Placental epithelial cell (primary cell): ENCODE results near the gene GDPD5. TPM values are rescaled to one million over a fixed set of nuclear protein-coding genes. Genes with fewer than 3 reads are reported as not detected.

Experiments
- small RNA-seq: library from RNA; depleted of rRNA; stranded (forward); fragments of <200 nt; gene quantifications from one replicate; pipeline ENCODE3, GENCODE V24; 2012
- total RNA-seq: library from RNA; depleted of rRNA; stranded (reverse); fragments of >200 nt; gene quantifications from 2 replicates; pipeline ENCODE4 v1.2.3, GENCODE V29; 2012

The GDPD5 gene, protein sequence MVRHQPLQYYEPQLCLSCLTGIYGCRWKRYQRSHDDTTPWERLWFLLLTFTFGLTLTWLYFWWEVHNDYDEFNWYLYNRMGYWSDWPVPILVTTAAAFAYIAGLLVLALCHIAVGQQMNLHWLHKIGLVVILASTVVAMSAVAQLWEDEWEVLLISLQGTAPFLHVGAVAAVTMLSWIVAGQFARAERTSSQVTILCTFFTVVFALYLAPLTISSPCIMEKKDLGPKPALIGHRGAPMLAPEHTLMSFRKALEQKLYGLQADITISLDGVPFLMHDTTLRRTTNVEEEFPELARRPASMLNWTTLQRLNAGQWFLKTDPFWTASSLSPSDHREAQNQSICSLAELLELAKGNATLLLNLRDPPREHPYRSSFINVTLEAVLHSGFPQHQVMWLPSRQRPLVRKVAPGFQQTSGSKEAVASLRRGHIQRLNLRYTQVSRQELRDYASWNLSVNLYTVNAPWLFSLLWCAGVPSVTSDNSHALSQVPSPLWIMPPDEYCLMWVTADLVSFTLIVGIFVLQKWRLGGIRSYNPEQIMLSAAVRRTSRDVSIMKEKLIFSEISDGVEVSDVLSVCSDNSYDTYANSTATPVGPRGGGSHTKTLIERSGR
- total RNA-seq, result 2.4 and 5.0 TPM in 2 replicates

DNA sequence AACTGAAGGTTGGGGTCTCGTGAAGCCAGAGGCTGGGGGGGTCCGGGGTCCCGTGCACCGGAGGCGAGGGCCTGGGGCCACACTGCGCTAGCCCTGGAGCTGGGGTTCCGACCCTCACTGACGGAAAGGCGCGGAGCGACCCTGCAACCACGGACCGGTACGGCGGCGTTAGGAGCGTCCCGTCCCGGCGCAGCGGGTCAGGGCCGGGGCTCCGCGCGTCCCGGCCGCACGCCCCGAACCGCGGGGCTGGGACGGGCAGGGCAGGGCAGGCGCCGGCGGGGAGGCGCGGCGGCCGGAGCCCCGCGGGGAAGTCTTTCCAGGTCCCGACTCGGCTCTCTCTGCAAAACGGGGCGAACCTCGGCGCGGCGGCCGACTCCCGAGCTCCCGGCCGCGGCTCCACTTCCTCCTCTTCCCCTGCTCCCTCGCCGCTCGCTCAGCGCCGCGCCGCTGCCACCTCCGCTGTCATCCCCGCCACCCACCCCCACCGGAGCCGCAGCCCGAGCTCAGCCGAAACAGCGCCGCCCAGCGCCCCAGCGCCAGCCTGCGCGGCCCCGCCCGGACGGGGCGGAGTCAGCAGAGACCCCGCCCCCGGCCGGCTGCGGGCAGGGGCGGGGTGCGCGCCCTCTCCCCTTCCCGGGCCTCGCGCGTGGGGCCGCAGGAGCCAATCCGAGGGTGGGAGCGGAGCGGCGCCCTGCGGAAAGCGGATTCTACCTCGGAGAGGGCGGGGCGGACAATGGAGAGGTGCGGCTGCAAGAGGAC is at the start of gene GDPD5:
GDPD5 (minus strand) TSS at position 509 of the 759 bp plus-strand sequence. CDS start 48,206 bp downstream, outside the sequence.

DNA sequence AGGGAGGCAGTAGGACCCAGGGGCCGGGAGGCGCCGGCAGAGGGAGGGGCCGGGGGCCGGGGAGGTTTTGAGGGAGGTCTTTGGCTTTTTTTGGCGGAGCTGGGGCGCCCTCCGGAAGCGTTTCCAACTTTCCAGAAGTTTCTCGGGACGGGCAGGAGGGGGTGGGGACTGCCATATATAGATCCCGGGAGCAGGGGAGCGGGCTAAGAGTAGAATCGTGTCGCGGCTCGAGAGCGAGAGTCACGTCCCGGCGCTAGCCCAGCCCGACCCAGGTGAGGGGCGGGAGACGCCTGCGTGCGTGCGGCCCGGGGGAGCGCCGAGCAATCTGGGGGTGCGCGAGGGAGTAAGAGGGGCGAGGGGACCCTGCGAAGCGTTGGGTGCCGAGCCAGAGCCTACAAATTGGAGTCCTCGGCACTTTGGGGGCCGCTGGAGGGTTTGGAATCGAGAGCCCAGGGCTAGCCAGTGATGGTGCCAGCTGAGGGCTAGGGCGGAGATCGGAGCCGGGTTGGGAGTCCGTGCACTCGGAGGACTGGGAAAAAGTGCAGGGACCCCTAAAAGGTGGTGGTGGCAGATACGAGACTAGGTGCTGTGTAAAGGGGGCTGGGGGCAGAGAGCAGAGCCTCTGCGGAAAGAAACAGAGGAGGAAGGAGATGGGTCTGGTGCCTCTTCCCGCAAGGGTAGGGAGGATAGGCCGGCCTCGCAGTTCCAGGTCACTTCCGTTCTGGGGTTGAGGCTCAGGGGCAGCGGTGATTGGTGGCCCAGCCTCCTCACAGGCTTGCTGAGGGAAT is 36.5 kb upstream of the GDPD5 start, which contains the start of gene SERPINH1:
SERPINH1 (plus strand) TSS at position 206 of the 788 bp plus-strand sequence. CDS start 4,097 bp downstream, outside the sequence.

DNA sequence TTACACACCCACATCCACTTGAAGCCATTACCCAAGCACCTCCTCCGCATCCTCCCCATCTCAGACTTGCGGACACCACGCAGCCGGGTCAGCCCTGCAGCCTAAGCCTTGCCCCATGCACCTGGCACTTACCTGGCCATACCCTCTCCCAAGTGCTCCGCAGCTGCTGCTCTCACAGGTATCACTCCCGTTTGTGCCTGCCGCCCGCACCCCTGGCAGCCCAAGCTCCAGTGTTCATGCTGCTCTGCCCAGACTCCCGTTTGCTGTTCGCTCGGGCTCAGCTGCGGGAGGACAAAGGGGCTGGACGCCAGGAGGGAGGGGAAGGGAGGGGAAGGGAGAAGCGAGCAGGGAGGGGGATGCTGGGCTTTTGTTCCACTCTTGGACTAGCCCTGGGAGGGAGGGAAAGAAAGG is 92.8 kb downstream of the GDPD5 start, which contains the start of gene KLHL35:
KLHL35 (minus strand) TSS at position 293 of the 411 bp plus-strand sequence. CDS start 2,574 bp downstream, outside the sequence.

DNA sequence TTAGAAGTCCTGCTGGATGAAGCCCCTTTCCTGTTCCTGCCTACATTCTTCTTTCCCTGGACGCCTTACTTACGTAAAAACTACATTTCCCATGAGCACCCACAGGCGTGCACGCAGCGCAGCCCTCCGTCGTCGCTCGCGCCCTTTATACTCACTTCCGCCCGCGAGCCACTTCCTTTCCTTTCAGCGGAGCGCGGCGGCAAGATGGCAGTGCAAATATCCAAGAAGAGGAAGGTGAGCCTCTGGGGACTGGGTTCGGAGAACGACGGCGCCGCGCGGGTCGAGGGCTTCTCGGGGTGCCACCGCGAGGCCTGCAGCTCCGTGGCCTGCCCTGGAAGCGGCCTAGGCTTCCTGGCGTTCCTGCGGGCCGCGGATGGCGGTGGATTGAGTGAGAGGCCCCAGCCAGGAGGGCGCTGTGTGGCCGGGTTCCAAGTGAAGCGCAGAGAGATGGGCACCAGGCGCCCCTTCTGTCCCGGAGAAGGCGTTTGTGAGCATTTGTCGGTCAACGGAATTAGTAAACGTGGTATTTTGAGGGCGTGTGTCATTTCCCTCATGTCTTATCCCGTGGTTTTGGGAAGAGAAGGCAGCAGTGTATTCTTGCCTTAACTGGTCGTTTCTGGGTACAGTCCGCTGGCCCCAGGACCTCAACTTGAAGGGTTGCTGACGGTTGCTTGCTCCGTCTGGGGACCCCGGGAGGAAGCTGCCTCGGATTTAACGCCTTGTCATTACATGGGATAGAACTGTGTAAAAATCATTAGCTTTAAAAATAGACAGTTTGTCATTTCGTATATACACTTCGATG is 126.2 kb downstream of the GDPD5 start, which contains the start of gene RPS3:
RPS3 (plus strand) TSS at position 175 of the 802 bp plus-strand sequence; CDS start at position 205, 30 bp downstream.

Small RNA genes lying within 50 kb of the gene (small RNA-seq; reads per million reads assigned to genes)
- gene SNORD15A (not detected), gene SNORD15B (9,773 reads per million, percentile 100 among the genes with 10 or more reads in this experiment)

Other genes starting within 250 kb of the GDPD5 start
- 24.3 and 28.3 TPM in 2 replicates for gene ARRB1, start 174.3 kb downstream of the GDPD5 start, total RNA-seq
- 1,699 and 2,281 TPM in 2 replicates for gene RPS3, start 126.4 kb downstream of the GDPD5 start, total RNA-seq
- 3.7 and 5.5 TPM in 2 replicates for gene KLHL35, start 92.7 kb downstream of the GDPD5 start, total RNA-seq
- gene SERPINH1, start 36.3 kb upstream of the GDPD5 start, total RNA-seq, result 418 and 493 TPM in 2 replicates
- gene MAP6, start 143.1 kb upstream of the GDPD5 start, total RNA-seq, result 4.7 and 5.6 TPM in 2 replicates
- gene MOGAT2, start 191.9 kb upstream of the GDPD5 start, total RNA-seq, result not detected in 2 replicates
- gene DGAT2, start 242.8 kb upstream of the GDPD5 start, total RNA-seq, result 0.22 and 0.39 TPM in 2 replicates